Activated CD4-positive, alpha-beta T cell treated with anti-CD3 and anti-CD28 coated beads for 48 hours (primary cell): ENCODE results near the gene MXI1.
"Not testable (repeated sequence)": the region's sequence is repeated elsewhere in the genome, so short reads cannot be mapped to it uniquely, and the experiment has no call there.

Source experiments
- DNase-seq: peaks from one replicate; pipeline ENCODE4 v3.0.0-alpha.2; 2020

MXI1 gene

DNA sequence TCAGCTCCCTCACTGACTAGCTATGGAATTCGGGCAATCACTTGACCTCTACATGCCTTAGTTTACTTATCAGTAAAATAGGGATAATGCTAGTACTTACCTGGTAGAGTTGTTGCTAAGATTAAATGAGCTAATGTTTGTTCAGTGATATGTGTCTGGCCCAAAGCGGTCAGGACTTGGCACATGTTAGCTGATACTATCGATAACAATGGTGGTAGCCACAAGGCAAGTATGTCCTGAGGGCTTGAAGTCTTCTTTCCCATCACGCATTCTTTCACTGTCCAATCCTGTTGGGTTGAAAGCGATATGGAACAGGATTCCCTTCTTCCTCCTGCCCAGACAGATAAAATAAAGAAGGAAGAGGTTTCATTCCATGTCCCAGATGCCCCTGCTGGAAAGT is 25.5 kb upstream of the MXI1 start:
- DNase-seq: no peak

DNA sequence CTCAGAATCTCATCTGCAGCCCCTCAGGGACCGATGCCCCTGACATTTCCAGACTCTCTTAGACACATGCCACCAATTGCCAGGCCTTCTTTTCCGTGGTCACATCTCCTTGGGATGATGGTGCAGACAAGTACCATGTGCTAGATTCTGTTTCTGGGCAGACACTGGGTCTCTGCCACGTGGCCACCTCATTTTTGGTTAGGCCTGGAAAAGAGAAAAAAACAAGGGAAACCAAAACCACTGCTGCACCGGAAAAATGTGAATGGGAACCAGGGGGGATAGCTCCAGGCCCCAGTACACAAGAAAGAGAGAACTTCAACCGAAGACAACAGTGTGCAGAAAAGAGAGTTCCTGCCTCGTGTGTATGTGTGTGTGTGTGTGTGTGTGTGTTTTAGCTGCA is 23.0 kb upstream of the MXI1 start:
- no peak for DNase-seq

DNA sequence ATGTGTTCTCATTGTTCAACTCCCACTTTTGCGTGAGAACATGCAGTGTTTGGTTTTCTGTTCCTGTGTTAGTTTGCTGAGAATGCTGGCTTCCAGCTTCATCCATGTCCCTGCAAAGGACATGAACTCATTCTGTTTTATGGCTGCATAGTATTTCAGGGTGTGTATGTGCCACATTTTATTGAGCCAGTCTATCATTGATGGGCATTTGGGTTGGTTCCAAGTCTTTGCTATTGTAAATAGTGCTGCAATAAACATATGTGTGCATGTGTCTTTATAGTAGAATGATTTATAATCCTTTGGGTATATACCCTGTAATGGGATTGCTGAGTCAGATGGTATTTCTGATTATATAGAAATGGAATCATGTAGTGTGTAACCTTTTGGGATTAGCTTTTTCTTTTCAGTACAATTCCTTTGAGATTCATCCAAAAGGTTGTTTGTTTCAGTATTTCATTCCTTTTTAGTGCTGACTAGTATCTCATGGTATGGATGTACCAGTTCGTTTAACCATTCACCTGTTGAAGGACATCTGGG is 21.7 kb upstream of the MXI1 start:
- DNase-seq: not testable (repeated sequence)

DNA sequence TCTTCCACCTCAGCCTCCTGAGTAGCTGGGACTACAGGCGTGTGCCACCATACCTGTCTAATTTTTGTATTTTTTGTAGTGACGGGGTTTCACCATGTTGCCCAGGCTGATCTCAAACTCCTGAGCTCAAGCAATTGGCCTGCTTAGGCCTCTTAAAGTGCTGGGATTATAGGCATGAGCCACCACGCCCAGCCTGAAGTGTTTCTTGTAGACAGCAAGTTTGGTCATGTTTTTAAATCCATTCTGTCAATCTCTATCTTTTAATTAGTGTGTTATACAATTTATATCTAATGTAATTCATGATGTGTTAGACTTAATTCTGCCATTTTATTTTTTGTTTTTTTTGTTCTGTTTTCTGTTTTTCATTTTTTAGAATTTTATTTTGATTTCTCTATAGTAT is 17.2 kb upstream of the MXI1 start:
- no peak for DNase-seq

DNA sequence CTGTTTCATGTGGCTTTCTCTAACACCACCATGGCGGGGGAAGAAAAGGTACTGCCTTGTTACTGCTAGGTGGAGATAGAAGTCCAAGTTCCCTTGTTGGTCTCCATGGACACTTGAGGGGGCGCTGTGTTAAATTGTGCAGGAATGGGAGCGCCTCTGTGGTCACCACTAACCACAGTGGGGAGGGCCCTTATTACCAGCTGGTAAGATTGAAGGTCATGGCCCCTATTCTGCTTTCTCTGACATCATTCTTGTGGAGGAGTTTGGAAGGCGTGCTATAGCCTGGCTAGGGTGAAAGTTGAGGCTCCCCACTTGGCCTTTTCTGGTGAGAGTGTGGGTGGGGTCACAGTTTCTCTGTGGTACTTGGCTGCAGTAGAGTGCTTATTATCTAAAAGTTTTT is 14.9 kb upstream of the MXI1 start:
- DNase-seq: peak; percentile 25

DNA sequence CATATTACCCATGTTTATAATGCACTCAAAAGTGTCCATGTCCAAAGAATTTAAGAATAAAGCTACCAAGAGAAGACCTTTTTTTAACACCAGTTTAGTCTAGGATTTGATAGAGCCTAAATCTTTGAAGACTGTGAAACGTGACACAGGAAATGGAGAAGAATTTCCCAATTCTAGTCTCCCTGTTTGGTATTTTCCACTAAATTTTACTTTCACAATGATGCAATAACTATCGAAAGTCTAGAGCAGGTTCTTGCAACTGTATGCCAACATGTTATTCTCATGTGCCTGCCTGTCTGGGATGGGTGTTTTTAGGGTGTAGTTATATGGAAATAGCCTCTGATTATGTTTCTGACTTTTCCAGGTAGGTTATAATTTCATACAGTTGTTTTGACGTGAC is 6.9 kb upstream of the MXI1 start:
- no peak for DNase-seq

DNA sequence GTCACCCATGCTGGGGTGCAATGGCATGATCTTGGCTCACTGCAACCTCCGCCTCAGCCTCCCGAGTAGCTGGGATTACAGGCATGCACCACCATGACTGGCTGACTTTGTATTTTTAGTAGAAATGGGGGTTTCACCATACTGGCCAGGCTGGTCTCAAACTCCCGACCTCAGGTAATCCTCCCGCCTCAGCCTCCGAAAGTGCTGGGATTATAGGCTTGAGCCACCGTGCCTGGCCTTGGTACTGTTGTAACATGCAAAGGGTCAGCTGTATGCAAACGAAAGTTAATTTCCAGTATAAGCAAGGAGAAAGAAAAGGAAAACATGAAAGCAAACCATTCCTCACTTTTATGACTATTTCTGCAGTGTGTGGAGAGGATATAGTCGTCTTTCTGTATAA is 6.4 kb upstream of the MXI1 start:
- DNase-seq: not testable (repeated sequence)

DNA sequence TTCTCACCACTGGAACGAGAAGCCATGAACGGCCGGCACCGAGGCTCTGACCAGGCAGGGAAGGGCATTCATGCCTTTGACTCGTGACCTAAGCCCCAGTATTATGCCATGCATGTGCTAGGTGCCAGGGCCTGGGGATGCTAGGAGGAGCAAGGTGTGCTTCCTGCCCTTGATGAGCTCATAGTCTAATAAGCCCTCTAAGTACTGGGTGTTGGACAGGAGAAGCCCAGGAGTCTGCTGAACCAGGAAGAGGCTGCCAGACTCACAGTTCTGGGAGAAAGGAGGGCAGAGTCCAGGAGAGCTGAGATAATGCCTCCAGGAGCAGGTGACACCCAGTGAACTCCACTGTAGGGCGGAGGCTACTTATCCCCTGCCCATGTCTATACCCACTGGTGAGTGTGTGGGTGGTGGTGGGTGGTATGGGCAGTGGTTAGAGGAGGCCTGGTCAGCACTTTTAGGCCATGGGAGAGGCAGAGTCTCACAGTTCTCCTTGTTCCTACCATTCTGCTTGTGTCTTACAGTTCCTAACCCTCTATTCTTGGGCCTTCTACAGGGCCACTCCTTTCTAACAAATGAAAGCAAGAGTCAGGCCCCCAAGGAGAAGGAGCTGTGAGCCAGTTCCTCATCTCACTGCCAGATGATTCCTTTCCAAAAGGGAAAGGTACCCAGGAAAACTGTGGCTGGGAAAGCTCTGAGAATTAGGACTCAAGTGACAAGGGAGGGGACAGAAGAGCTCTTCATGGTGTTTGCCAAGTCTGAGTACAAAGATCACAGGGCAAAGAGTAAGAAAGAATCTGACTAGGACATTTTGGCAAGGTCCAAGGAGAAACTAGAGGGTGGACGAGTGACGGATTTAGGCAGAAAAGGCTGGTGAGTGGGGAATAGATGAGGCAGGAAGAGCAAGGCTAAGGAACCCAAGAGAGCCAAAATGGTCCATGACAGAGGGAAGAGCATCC is 3.6 kb upstream of the MXI1 start:
- no peak for DNase-seq

DNA sequence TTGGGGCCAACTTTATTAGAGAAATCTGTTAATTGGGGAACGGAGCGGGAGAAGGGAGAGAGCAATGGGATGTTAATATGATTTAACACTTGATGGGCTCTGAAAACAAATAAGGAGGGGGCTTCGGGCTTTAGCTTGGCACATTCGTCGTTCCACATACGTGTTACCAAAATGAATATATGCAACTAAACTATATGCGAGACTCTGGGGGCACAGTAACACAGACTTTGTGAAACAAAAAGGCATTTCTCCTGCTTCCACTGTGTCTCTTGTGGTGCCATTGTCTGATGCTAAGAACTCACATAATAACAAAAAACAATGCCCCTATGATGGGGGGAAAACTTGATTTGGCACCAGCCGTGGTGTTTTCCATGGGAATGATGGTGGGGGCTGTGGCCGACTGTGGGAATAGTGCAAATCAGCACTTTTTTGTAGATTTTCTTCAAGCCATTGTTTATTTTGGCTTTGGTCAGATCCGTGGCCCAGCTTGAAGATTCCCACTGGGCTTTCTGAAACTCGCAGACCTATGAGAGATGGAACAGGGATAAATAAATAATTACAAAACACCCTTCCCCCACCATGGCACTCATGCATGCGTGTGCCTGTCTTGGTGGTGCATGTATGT is 2.2 kb upstream of the MXI1 start:
- DNase-seq: no peak

DNA sequence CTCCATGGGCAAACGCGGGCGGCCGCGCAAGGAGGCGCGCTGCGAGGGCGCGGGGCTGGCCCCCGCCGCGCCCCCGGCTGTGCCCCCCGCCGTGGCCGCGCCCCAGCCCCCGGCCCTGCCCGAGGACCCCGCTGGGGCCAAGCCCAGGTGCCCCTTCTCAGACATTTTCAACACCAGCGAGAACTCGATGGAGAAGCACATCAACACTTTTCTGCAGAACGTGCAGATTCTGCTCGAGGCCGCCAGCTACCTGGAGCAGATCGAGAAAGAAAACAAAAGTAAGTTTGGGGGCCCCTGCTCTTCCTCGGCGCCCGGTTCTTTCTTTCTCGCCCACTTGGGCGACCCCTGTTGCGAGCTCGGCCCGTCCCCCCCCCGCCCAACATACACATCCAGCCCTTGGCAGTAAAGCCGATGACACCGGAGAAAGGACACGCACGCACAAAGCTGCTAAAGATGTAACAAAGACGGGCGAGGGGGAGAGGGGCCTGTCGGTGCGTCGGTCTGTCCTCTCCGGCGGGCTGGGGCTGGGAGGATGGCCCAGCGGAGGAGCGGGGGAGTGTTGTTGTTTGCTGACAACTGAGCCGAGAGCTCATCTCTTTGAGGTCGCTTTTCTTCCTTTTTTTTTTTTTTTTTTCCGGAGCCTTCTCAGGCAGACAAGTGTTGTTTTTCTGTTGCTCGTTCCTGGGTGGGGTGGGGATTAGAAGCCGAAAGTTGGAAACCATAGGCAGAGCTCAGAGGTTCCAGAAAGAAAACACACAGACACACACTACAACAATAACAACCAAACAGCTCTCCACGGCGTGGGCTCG is 604 bp downstream of the MXI1 start:
- DNase-seq: peak; percentile 60

DNA sequence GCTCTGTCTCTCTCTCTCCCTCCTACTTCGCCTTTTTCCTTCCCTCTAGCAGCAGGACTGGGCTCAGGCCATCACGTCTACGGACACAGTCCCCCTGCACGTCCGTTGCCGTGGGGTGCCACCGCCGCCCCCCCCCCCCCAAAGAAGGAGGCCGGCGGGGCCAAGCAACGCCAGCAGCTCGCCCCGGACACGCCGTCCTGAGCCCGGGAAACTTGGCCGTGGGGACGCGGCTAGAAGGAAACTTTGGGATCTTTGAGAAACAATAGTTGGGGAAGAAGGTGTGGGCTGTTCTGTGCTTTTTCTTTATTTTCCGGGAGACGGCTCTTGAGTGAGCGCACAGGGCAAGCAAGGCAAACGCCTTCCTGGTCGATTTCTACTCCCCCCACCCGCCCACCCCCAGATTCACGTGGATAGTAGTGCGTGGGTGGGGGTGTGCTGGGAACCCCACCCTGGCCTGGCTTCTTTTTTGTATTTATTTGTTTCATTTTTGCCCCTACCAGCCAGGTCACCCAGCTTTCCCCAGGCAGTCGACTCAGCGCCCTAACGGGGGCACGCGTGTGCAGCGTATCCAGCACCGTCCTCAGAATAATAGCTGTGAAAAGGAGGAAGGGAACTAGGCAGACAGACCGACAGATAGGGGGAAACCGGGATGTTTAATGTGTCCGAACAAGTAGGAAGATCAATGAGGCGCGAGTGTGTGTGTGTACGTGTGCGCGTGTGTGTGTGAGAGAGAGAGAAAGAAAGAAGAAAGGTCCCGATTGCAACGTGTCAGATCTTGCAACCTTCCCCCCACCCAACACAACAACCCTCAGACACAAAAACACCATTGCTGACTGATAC is 1.4 kb downstream of the MXI1 start:
- DNase-seq: peak; percentile 48

DNA sequence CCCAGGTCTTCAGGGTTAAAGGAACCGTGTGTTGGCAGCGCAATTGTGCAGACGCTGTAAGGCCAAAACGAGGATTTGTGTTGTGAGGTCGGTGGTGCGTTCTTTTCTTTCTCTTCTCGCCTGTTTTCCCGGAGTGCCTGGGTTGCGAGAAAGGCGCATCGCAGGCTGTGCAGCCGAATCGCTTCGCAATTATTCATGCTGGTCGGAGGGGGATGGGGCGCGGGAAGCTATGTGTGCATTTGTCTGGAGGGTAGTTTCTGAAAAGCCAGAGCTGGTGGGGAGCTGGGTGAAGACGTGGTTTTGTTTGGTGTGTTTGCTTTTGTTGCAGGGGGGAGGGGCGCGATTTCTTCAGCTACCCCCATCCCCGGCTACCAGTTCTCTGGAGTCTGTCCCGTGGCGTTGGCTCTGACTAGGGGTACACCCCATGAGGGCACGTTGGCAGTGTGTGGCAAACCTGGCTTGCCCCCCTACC is 2.1 kb downstream of the MXI1 start:
- peak; percentile 81 for DNase-seq

DNA sequence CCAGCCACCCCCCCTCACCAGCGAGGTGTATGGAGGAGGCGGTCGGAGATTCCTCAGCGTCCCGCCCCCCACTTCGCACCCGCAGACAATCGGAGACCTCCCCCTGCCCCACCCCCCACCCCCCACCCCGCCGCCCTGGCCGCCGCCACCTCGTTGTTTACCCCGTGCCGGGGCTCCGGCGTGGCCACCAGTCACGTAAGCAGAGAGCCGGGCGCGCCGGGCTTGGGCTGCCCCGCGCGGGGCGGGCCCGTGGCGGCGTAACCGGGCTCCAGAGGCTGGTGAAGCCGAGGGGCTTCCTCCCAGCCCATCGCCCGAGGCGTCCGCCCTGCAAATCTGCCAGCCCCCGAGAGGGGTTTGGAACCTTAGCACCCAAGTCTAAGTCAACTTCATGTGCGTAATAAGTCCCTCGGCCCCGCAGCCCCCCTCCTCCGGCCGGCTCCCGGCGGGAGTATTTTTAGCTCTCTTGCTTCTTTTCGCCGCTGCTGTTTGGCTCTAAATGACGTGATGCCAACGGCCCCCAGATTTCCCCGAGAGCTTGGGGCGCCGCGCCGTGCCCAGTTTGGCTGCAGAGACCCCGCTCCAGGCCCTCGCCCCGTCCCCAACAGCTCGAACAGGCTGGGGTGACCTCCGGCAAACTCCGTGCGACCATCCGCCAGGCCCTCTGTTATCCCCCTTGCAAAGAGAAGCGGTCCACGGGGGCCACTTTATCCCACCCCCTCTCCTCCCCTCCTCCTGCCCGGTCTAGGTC is 2.7 kb downstream of the MXI1 start:
- DNase-seq: peak; percentile 54

DNA sequence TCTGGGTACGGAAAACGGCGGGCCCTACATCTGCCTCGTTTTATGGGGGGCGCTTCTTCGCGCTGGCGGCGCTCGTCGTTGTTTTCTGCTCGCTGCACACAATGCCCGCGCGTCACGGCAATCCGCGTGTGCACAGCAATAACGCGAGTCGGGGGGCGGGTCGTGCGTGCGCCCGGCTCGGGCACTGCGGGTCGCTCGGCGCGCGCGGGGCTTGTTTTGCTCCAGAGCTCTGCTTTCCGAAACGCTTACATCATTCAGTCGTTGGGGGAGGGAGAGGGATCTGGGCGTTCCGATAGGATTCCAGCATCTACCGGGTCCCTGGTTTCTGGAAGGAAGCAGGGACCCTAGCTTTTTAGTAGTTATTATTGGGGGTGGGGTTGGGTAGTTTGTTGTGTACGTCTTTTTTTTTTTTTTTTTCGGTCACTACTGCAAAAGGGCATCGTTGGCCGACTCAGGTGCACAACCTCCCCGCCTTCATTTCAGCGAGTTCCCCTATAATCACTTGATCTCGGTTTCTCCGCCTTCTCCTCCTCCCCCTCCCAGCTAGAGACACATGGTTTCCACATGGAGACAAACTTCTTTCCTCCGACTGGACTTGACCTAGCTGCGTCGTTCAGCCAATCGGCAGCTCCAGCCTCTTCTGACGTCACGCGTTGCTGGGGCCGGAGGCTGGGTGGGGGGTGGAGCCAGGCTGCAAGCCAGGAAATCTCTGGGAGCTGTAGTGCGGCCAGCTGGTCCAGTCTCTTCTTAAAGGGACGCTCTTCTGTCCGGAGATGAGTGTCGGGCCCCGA is 3.5 kb downstream of the MXI1 start:
- peak; percentile 96 for DNase-seq

DNA sequence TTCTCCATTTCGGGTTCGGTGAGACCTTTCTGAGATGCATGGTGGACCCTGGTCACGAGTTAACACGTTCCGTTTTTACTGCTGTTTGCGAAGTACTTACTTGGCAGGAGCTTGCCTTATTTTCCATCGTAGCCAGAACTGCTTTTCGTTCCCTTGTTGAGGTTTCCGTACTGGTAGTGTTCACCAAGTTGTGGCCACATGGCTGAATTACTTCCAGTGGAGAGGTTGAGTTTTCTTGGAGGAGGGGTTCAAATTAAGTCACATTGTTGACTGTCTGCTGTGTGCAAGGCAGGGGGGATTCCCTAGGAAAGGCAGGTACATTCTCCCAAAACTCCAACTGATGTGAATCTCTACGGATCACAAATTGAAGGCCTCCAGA is 4.0 kb downstream of the MXI1 start:
- no peak for DNase-seq

DNA sequence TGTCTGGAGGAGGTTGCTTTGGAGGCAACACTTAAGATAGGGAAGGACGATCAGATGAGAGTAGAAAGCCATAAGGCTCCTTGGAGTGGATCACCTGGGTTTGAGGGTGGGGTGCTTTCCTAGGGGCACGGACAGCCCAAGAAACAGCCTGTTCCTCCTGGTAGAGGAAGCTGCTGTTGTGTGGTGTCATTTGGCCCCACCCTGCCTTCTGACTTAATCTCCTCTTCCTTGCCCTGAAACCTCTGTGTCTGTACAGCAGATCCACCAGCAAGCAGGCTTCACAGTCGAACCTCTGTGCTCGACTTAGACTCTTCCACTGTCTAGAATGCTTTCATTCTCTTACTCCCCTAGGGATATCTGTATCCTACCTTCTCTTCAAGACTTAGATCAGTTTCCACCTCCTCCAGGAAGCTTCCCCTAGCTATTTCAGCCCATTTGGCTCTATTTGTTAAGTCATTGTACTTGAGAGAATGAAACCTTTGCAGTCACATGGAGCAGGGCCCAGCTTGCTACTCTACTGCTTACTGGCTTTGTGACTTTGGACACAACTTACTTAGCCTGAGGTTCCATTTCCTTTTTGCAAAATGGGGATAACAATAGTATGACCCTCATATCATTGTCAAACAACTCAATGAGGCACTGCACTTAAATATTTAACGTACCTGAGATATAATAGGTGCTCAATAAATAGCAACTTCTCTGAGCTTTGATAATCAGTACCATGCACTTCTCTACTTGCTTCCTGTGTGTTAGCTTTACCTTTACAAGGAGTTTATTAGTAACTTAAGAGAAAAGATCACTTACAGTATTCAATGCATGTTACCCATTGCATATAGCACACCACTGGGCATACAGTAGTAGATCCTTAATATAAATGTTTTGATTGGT is 5.0 kb downstream of the MXI1 start:
- peak; percentile 46 for DNase-seq

DNA sequence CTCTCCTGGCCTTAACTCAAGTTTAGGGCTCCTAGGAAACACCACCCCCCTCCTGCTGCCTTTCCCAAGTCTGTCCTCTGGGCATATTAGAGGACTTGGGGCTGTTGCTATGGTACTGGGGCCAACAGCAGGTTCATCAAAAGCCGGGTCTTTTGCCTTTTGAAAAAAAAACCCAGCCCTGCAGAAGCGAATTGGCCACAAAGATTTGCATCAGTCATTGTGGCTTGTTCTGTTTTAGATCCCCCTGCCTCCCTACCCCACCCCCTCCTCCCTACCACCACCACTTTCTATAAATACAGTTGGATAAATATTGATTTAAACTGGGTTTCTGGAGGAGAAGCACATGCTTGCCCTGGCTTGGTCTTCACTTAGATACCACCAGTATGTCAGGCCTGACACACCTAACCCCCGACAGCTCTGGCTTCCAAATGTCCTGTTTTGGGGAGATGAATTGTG is 7.0 kb downstream of the MXI1 start:
- DNase-seq: no peak

DNA sequence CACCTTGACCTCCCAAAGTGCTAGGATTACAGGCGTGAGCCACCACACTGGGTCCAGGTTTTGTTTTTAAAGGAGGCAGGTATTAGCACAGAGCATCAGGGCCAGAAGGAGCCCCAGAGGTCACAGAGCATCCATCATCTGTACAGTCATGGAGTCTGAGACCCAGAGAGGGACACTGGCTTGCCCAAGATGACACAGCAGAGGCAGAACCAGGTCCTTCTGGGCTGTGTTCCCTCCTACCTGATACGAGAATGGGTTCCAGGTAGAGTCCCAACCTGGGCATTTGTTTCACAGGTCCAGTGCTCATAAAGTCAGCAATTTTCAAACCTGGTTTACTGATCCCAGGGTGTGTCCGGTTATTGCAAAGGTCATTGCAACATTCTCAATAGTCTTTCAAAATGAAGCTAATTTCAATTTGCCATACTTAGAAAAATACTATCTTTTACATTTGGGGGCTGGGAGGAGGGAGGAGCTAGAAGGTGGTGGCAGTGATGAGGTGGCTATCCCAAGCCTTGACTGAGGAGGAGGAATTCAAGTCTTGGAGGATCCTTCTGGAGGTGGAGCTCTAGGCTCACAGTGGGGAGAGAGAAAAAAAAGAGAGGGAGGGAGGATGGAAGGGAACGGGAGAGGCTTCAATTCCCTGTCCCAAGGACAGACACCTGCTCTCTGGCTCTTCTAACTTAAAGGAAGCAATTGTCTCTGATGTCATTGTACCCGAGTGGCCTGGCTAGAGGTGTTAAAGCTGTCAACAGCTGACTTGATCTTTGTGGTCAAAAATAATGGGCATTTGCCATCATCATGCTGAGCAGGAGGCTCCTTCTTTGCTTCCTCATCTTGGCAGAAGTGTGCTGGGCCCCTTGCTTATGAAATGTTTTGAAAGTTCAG is 8.1 kb downstream of the MXI1 start:
- DNase-seq: no peak
